ENCODE measurements around the gene PHF2. TPM values are rescaled to one million over a fixed set of nuclear protein-coding genes. Genes with fewer than 3 reads are reported as not detected.
A peak's percentile ranks its signal among the peaks of the same experiment; 100 is the strongest.

PHF2 gene
- polyA plus RNA-seq (2012; ENCODE audit: missing spikeins) = 7.4 TPM

DNA sequence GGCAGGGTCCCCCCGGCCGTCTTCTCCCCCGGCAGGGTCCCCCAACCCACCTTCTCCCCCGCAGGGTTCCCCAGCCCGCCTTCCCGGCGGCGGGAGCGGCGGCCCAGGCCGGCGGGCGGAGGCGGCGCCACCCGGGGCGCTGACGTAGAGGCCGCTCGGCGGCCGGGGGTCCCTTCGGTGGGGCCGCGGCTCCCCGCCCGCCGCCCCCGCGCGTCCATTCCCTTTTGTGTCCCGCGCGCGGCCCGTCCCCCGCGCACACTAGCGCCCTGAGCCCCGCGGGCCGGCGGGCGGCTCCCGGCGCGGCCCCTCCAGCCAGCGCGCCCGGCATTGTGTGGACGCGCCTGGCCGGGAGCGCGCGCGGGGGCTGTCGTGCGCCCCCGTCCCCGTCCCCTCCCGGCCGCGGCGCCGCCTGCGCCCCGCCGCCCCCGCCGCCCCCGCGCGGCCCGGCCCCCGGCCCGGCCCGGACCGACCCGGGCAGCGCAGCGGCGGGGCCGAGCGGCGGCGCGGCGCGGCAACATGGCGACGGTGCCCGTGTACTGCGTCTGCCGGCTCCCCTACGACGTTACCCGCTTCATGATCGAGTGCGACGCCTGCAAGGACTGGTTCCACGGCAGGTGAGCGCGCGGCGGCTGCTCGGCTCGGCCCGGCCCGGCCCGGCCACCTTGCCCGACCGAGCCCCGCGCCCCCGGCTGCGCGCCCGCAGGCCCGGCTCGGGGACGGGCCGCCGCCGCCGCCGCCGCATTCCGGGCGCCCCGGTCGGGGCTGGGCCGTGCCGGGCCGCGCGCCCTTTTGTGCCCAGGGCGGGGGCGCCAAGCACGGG is at the start of gene PHF2:
Gene PHF2, plus strand, starts transcription at position 327 of the 820 bp plus-strand sequence. Its CDS starts 190 bp downstream, at position 517.
- TF ChIP-seq POLR2A (IDR thresholded peaks at IDR 0.05; ENCODE audit: low read depth, low read length) = no peak
- FAIRE-seq = peak; percentile 75
- peak; percentile 63 for DNase-seq (ENCODE audit: insufficient read length)

DNA sequence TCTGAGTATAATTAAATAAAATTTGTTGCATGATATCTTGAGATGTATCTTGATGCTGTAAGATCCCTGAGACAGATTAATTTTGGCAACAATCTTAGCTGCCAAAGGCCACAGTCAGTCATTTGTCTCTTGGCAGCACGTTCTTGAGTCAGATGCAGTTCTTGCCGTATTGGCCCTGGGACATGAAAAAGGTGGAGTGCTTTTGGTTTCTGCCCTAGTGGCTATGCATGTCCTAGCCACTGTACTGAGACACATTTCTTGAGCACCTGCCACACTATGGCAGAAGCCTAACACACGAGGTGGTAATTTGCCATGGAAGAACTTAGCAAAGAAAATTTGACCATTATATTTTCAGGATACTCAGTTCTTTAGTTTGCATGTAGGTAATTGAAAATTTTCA is 45.0 kb upstream of the PHF2 start:
- DNase-seq (ENCODE audit: insufficient read length) (no peak), FAIRE-seq (no peak)
- TF ChIP-seq POLR2A (IDR thresholded peaks at IDR 0.05; ENCODE audit: low read depth, low read length) (no peak), TAF1 (IDR thresholded peaks at IDR 0.05; ENCODE audit: borderline replicate concordance, low read depth, low read length) (no peak), POLR2AphosphoS5 (IDR thresholded peaks at IDR 0.05; ENCODE audit: low read depth, low read length) (no peak)

DNA sequence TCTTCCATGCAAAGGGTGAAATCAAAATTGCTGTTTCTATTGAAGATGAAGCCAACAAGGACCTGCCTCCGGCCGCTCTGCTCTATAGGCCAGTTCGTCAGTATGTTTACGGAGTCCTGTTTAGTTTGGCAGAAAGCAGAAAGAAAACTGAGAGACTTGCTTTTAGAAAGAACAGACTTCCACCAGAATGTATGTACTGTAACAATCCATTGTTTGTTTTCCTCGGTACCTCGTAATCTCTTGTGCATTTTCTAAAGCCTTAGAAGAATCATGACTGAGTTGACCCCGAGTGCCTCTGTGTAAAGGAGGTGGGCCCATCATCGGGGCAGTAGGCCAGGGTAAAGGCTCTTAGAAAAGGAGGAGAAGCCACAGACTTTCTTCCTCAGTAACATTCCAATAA is 44.2 kb upstream of the PHF2 start:
- no peak for TF ChIP-seq TAF1 (IDR thresholded peaks at IDR 0.05; ENCODE audit: borderline replicate concordance, low read depth, low read length)
- DNase-seq (ENCODE audit: insufficient read length) (no peak), FAIRE-seq (no peak)

DNA sequence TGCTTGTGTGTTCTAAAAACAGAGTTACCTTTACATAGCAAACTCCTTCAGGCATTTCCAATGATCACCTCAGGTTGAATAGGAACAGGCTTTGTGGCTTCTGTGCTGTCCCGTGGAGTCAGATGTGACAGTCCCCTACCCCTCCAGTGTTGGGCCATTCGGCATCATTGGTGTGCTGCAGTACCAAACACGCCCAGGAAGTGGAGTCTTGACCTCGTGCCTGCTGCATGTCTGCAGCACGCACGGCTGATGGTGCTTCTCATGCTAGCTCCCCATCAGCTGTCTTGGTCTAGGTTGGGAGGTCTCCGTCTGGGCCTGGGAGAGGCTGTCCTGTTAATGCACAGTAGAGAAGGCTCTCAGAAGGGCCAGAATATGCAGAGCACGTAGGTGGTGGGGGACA is 42.5 kb upstream of the PHF2 start:
- TF ChIP-seq TAF1 (IDR thresholded peaks at IDR 0.05; ENCODE audit: borderline replicate concordance, low read depth, low read length) = no peak
- TF ChIP-seq POLR2AphosphoS5 (IDR thresholded peaks at IDR 0.05; ENCODE audit: low read depth, low read length) = no peak
- no peak for TF ChIP-seq POLR2A (IDR thresholded peaks at IDR 0.05; ENCODE audit: low read depth, low read length)
- FAIRE-seq = no peak

DNA sequence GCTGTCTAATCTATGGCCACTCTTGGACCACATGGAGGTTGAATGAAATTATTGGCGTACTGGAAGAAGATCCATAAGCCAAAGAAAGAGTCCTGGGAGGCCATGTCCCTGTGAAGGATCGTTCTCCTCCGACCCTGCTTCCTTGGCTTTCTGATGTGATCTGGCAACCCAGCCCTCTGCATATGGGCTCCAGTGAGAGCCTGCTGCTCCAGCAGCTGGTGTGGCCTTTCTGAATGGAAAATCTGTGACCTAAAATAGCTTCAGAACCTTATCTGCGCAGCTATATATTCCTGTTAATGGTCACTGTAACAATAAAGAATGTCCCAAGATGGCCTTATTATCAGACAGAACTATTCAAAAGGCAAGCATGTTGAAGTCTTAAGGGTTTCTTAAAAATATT is 40.2 kb upstream of the PHF2 start:
- DNase-seq (ENCODE audit: insufficient read length) (no peak), FAIRE-seq (no peak)
- no peak for TF ChIP-seq POLR2A (IDR thresholded peaks at IDR 0.05; ENCODE audit: low read depth, low read length)

More for the DNA sequence above, 42.5 kb upstream of the PHF2 start:
- DNase-seq (ENCODE audit: insufficient read length) = no peak

DNA sequence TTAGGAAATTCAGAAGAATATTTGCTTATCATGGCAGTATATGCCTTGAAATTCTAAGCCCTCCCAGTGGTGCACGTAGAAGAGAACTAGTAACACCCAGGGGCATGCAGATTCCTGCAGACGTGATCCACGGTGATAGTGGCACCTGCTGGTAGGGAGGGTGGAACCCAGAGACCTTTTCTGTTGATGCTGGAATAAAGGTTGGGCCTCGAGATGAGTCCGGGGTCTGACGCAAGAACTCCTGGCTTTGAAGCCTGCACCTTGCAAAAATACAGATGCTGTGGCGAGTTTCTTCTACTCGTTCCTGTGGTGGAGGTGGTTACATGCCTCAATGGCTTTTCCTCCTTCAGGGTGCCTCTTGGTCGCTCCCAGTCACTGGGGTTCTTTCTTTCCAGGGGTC is 39.5 kb upstream of the PHF2 start:
- FAIRE-seq = no peak
- no peak for TF ChIP-seq TAF1 (IDR thresholded peaks at IDR 0.05; ENCODE audit: borderline replicate concordance, low read depth, low read length)
- TF ChIP-seq POLR2AphosphoS5 (IDR thresholded peaks at IDR 0.05; ENCODE audit: low read depth, low read length) = no peak

DNA sequence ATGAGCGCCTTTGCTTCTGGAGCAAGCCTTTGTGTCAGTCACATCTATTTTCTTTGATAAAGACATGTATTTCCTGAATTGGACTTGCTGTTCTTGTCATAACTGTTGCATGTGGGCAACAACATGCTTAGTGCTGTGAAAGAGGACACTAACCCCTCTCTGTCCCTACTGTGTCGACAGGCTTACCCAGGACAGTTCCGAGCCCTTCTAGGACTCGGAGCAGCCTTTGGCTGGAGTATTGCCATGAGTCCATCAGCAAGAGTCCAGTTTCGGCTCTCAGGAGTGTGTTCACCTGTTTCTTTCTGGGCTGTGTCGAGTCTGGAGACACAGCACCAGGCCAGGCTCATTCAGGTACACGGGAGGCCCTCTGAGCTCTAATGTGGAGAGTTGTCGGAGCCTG is 36.1 kb upstream of the PHF2 start:
- FAIRE-seq = no peak
- no peak for DNase-seq (ENCODE audit: insufficient read length)
- TF ChIP-seq TAF1 (IDR thresholded peaks at IDR 0.05; ENCODE audit: borderline replicate concordance, low read depth, low read length) = no peak
- no peak for TF ChIP-seq POLR2A (IDR thresholded peaks at IDR 0.05; ENCODE audit: low read depth, low read length)
- TF ChIP-seq POLR2AphosphoS5 (IDR thresholded peaks at IDR 0.05; ENCODE audit: low read depth, low read length) = no peak

More for the DNA sequence above, 39.5 kb upstream of the PHF2 start:
- DNase-seq (ENCODE audit: insufficient read length) = no peak

DNA sequence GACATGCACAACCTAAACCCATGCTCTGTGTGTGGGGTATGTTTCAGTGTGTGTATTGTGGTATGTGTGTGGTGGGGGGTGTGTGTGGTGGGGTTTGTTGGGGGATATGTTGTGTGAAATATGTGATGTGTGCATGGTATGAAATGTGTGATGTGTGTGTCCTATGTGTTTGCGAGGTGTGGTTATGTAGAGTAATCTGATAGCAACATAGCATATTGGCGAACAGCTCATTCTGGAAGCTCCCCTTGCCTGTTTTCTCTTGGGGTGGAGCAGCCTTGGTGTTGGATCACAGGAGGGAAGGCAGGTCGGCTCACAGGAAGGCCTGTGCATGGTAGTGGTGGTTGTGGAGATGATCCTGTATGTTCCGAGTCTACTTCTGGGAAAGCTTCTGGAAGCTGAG is 35.4 kb upstream of the PHF2 start:
- DNase-seq (ENCODE audit: insufficient read length) (no peak), FAIRE-seq (no peak)
- TF ChIP-seq TAF1 (IDR thresholded peaks at IDR 0.05; ENCODE audit: borderline replicate concordance, low read depth, low read length) (no peak), POLR2AphosphoS5 (IDR thresholded peaks at IDR 0.05; ENCODE audit: low read depth, low read length) (no peak), POLR2A (IDR thresholded peaks at IDR 0.05; ENCODE audit: low read depth, low read length) (no peak)

DNA sequence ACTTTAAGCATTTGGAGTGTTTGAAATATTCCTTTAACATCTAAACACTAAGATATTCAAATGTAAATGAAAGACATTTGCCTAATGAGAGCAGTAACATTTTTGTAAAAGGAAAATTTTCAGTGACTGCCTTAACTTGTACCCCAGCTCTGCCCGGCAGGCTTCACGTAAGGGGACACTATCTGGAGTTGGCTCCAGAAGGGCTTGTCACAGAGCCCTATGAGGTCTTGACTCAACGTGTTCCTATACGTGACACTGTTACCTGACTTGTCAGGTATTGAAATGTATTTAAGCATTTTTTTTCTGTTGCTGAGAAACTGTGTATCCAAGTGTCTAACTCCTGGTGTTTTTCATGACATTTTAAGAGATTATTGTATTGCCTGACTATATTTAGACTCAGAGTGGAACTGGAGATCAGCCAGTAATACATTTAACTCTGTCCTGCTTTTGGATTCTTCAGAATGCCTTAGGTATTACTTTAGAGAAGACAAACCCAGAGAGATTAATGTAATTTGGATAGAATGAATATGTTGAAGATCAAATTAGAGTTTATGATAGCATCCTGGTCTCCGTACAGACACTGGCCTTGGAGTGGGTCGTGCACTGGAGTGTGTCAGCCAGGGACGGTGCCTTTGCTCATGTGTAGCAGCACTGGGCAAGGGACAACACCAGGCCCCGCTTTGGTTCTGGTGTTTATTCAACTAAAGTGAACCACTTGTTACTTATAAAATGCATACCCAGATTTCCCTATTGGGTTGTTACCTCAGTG is 34.6 kb upstream of the PHF2 start:
- FAIRE-seq = no peak

DNA sequence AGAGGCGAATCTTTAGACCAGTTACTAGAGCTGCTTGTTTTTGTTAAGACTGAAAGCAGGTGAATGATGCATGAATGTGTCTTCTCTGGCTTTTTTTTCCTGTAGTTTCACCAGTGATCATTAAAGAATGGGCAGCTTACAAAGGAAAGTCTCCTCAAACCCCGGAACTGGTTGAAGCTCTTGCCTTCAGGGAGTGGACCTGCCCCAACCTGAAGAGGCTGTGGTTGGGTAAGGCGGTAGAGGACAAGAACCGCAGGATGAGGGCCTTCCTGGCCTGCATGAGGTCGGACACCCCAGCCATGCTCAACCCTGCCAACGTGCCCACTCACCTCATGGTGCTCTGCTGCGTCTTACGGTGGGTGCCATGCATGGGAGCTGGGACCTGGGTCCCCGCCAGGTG is 33.3 kb upstream of the PHF2 start:
- DNase-seq (ENCODE audit: insufficient read length) (no peak), FAIRE-seq (no peak)
- TF ChIP-seq TAF1 (IDR thresholded peaks at IDR 0.05; ENCODE audit: borderline replicate concordance, low read depth, low read length) (no peak), POLR2A (IDR thresholded peaks at IDR 0.05; ENCODE audit: low read depth, low read length) (no peak), POLR2AphosphoS5 (IDR thresholded peaks at IDR 0.05; ENCODE audit: low read depth, low read length) (no peak)

More for the DNA sequence above, 34.6 kb upstream of the PHF2 start:
- DNase-seq (ENCODE audit: insufficient read length) = no peak
- TF ChIP-seq POLR2A (IDR thresholded peaks at IDR 0.05; ENCODE audit: low read depth, low read length) = no peak
- TF ChIP-seq TAF1 (IDR thresholded peaks at IDR 0.05; ENCODE audit: borderline replicate concordance, low read depth, low read length) = no peak
- TF ChIP-seq POLR2AphosphoS5 (IDR thresholded peaks at IDR 0.05; ENCODE audit: low read depth, low read length) = no peak

DNA sequence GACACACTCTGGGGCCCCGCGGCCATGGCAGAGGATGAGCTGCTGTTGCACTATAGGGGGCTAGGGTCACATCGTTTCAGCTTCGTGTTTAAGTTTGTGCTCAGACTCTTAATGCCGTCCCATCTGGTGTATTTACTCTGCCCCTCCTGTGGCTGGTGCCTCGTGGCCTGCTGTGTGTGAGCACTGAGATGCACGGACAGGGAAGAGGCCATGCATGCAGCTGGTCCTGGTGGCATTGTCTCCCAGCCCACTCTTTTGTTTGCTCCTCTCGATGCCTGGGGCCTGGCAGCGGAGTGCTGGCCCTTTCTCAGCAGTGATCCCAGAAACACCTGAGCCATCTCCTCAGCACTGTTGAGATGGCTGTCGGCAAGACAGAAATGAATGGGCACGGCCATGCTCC is 30.0 kb upstream of the PHF2 start:
- DNase-seq (ENCODE audit: insufficient read length) (no peak), FAIRE-seq (no peak)
- TF ChIP-seq POLR2AphosphoS5 (IDR thresholded peaks at IDR 0.05; ENCODE audit: low read depth, low read length) (no peak), TAF1 (IDR thresholded peaks at IDR 0.05; ENCODE audit: borderline replicate concordance, low read depth, low read length) (no peak), POLR2A (IDR thresholded peaks at IDR 0.05; ENCODE audit: low read depth, low read length) (no peak)

DNA sequence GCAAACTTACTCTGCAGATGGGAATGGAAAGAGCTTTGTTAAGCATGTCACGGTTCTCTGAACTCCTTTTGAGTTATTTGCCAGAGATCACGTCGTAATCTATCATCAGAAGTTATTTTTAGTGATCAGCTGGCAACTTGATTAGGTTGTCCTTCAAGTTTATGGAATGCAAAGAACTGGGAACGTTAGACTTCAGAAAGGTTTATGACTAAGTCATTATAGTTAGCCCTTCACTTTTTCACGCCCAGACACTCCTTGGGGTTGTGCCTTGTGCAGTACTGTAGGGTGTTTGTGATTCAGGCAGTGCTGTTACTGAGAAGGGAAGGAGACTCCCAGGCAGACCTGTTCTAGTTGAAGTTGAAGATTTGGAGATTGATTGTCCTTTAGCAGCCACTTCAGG is 26.8 kb upstream of the PHF2 start:
- TF ChIP-seq POLR2A (IDR thresholded peaks at IDR 0.05; ENCODE audit: low read depth, low read length) = no peak
- TF ChIP-seq POLR2AphosphoS5 (IDR thresholded peaks at IDR 0.05; ENCODE audit: low read depth, low read length) = no peak
- no peak for TF ChIP-seq TAF1 (IDR thresholded peaks at IDR 0.05; ENCODE audit: borderline replicate concordance, low read depth, low read length)

More for the DNA sequence above, 26.8 kb upstream of the PHF2 start:
- FAIRE-seq (no peak), DNase-seq (ENCODE audit: insufficient read length) (no peak)

Data from GM12892 (cell line).